Lung (tissue), 12 donors: ENCODE data around the gene NRM. TPM values are rescaled to one million over a fixed set of nuclear protein-coding genes. Genes with fewer than 3 reads are reported as not detected.

Experiments
- ATAC-seq: fragments of 200-7000 bp; cut with Tn5 transposase; one replicate; pipeline ENCODE4 v1.9.1; 2020; ENCODE audit warnings: moderate number of reproducible peaks; ENCODE audit not compliant: insufficient read depth, low FRiP score
- DNase-seq, 3 donors: peaks; one replicate each; pipeline ENCODE4 v3.0.0-alpha.2; 2013 to 2017
- H3K27ac ChIP-seq, 2 donors: one replicate each; pipeline ENCODE4 v1.5.1; 2013; ENCODE audit warnings: mild to moderate bottlenecking in 2 of 2, moderate library complexity in 2 of 2, control low read depth in 1 of 2, inconsistent platforms in 1 of 2, low read depth in 1 of 2, low read length in 1 of 2
- H3K27me3 ChIP-seq, 3 donors: one replicate each; pipeline ENCODE4 v1.5.1; 2013; ENCODE audit warnings: low read length in 2 of 3; ENCODE audit not compliant: control insufficient read depth in 3 of 3, insufficient read depth in 3 of 3
- H3K36me3 ChIP-seq, 4 donors: one replicate each; pipeline ENCODE4 v1.5.1; 2013; ENCODE audit warnings: low read length in 4 of 4, mild to moderate bottlenecking in 1 of 4, moderate library complexity in 1 of 4; ENCODE audit not compliant: control insufficient read depth in 4 of 4, insufficient read depth in 4 of 4
- H3K4me1 ChIP-seq, 5 donors: one replicate each; pipeline ENCODE4 v1.5.1; 2013; ENCODE audit warnings: low read length in 5 of 5, mild to moderate bottlenecking in 2 of 5, moderate library complexity in 1 of 5; ENCODE audit not compliant: control insufficient read depth in 5 of 5, insufficient read depth in 5 of 5
- H3K4me3 ChIP-seq: one replicate; pipeline ENCODE4 v1.5.1; 2013; ENCODE audit warnings: mild to moderate bottlenecking, control low read depth, moderate library complexity
- H3K9ac ChIP-seq, 2 donors: one replicate each; pipeline ENCODE4 v1.5.1; 2013; ENCODE audit warnings: low read length in 2 of 2, control low read depth in 1 of 2; ENCODE audit not compliant: insufficient read depth in 1 of 2
- H3K9me3 ChIP-seq, 4 donors: one replicate each; pipeline ENCODE4 v1.5.1; 2013; ENCODE audit warnings: low read length in 3 of 4, mild to moderate bottlenecking in 1 of 4, moderate library complexity in 1 of 4; ENCODE audit not compliant: control insufficient read depth in 4 of 4, insufficient read depth in 3 of 4
- CTCF ChIP-seq: IDR thresholded peaks from 2 replicates; pipeline ENCODE4 v1.5.1; 2012; ENCODE audit warnings: mild to moderate bottlenecking; ENCODE audit errors: control extremely low read depth, extremely low read depth
- WGBS, 2 donors: extraction: QIAGEN DNeasy Blood & Tissue Kit; methylation state at CpG; one replicate each; pipeline ENCODE4 v1.1.7; 2013; 5-methylcytosine and 5-hydroxymethylcytosine counted together
- polyA plus RNA-seq, 2 donors: library from polyadenylated mRNA; stranded (reverse); fragments of 200-250 nt; gene quantifications; one replicate each; pipeline ENCODE4 v1.2.1, GENCODE V29; 2013
- total RNA-seq, 2 donors: library from RNA; depleted of rRNA in 1 of 2; stranded (reverse); fragments of >200 nt in 1 of 2; gene quantifications; one replicate each; pipeline ENCODE4 v1.2.1, GENCODE V29; 2014 to 2021
- donor health status: control.
- donor health status: control.
- donor health status: Bipolar disorder and iron deficiency.
- donor health status: healthy.
- donor health status: DM: yes; HTN: yes; CAD: no.

Gene NRM
- total and polyA plus RNA-seq, 4 donors: 5.1 to 18.7 (median 15.9) TPM

- TF ChIP-seq CTCF: no peak
Measured at GRCh38 chr6:30714263-30714662, 23.5 kb upstream of the NRM start.

DNA sequence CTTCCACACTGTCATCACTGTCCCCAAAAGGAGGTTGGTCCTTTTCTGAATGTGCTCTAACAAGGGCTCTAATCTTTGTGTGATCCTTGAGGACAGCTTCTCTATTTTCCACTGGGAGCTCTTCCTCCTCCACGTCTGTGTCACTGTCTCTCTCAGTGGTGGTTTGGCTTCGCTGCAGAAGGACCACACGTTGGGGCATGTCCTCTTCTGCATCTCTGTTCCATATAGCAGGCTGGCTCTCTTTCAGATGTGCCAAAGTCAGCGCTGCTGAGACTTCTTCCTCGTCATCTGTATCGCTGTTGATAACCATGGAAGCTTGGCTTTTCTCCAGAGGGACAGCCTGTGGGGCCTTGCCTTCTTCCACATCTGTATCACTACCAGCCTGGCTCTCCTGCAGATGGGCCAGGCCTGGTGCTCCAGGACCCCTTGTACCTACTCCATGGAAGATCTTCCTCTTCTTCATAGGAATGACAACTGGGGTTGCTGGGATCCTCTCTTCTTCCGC lies 21.7 kb upstream of the NRM start:
- WGBS, 2 donors: 86% methylated on average over 7 of the region's 7 CpGs
- H3K27me3 ChIP-seq: no peaks in the 10 kb centered on the region
- H3K4me3 ChIP-seq: no peak overlapping the region
- no peak overlapping the region for H3K9ac ChIP-seq
- H3K36me3 ChIP-seq: peaks cover 27 to 48% (median 30%) of the 10 kb centered on the region in 4 donors
- no peaks in the 10 kb centered on the region for H3K9me3 ChIP-seq
- TF ChIP-seq CTCF: no peak
- peaks cover 0 to 8% (median 0%) of the 10 kb centered on the region in 5 donors for H3K4me1 ChIP-seq
- no peak overlapping the region for H3K27ac ChIP-seq
- ATAC-seq (no peak), DNase-seq (no peak)

More at GRCh38 chr6:30714263-30714662, 23.5 kb upstream of the NRM start:
- Histone ChIP-seq H3K4me3 (no peak overlapping the region), H3K9ac (no peak overlapping the region), H3K36me3 (peaks cover 24 to 41% (median 29%) of the 10 kb centered on the region in 4 donors), H3K27ac (no peak overlapping the region), H3K9me3 (no peaks in the 10 kb centered on the region), H3K27me3 (no peaks in the 10 kb centered on the region), H3K4me1 (peaks cover 0 to 16% (median 4%) of the 10 kb centered on the region in 5 donors)
- DNase-seq (no peak), ATAC-seq (no peak)
- WGBS, 2 donors: 94 to 95% methylated on average over 1 of the region's 1 CpG

DNA sequence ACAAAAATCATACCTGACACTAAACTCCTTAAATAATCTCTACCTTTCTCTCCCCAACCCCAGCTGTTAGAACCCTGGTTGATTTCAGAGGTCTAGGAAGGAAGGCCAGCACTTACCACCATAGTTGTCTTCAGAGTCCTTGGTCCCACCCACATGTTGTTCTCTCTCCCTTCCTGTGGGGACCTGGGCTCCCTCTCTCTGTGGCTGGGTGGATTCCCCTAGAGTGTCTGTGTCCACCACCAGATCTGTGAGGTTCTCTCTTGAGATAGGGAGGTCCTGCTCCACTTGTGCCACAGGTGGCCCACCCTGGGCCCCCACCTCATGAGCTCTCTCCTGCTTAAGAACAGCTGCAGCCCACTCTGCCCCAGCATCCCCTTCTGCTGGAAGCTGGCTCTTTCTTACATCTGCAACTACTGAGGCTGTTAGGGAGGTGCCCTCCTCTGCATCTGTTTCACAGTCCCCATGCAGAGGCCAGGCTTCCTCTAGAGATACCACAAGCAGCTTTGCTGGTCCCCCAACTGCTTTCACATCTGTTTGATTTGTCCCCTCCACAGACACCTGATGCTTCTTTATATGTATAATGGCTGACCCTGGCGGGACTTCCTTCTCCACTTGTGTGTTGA lies 21.1 kb upstream of the NRM start:
- WGBS, 2 donors: 72 to 93% methylated on average over 1 of the region's 1 CpG
- peaks cover 0 to 7% (median 0%) of the 10 kb centered on the region in 5 donors for H3K4me1 ChIP-seq

More for the DNA sequence above, 21.1 kb upstream of the NRM start:
- Histone ChIP-seq H3K9ac (no peak overlapping the region), H3K4me3 (no peak overlapping the region), H3K27ac (no peak overlapping the region), H3K9me3 (no peaks in the 10 kb centered on the region), H3K27me3 (no peaks in the 10 kb centered on the region), H3K36me3 (peaks cover 27 to 52% (median 33%) of the 10 kb centered on the region in 4 donors)
- no peak for TF ChIP-seq CTCF
- ATAC-seq (no peak), DNase-seq (no peak)
